Hepatocyte (in vitro differentiated cells): Measurements from ENCODE around the gene PTPRN2. TPM values are rescaled to one million over a fixed set of nuclear protein-coding genes. Genes with fewer than 3 reads are reported as not detected.

Source experiments
- DNase-seq: peaks from one replicate; pipeline ENCODE4 v3.0.0-alpha.2; 2016; ENCODE audit warnings: low spot score
- H2AFZ ChIP-seq: fragments of 200-600 bp; sonication (generic); 2 replicates; pipeline ENCODE4 v1.6.0; 2016; ENCODE audit warnings: antibody characterized with exemption, mild to moderate bottlenecking
- H3K27ac ChIP-seq: fragments of 200-600 bp; sonication (generic); 2 replicates; pipeline ENCODE4 v1.5.1; 2016; ENCODE audit warnings: mild to moderate bottlenecking
- H3K27me3 ChIP-seq: fragments of 200-600 bp; sonication (generic); 2 replicates; pipeline ENCODE4 v1.6.1; 2016
- H3K36me3 ChIP-seq: fragments of 200-600 bp; sonication (generic); replicated peaks from 2 replicates; pipeline ENCODE4 v1.5.1; 2016; ENCODE audit warnings: low read depth; ENCODE audit not compliant: insufficient read depth
- H3K4me1 ChIP-seq: fragments of 200-600 bp; sonication (generic); 2 replicates; pipeline ENCODE4 v1.5.1; 2016; ENCODE audit warnings: mild to moderate bottlenecking, moderate library complexity; ENCODE audit not compliant: insufficient read depth
- H3K4me2 ChIP-seq: fragments of 200-600 bp; sonication (generic); 2 replicates; pipeline ENCODE4 v1.6.0; 2016
- H3K4me3 ChIP-seq: fragments of 200-600 bp; sonication (generic); 2 replicates; pipeline ENCODE4 v1.5.1; 2016; ENCODE audit warnings: mild to moderate bottlenecking
- H3K79me2 ChIP-seq: fragments of 200-600 bp; sonication (generic); 2 replicates; pipeline ENCODE4 v1.6.0; 2017; ENCODE audit warnings: mild to moderate bottlenecking
- H3K9me2 ChIP-seq: fragments of 200-600 bp; sonication (generic); replicated peaks from 2 replicates; pipeline ENCODE4 v1.6.0; 2017; ENCODE audit warnings: mild to moderate bottlenecking; ENCODE audit not compliant: insufficient read depth
- H3K9me3 ChIP-seq: fragments of 200-600 bp; sonication (generic); 2 replicates; pipeline ENCODE4 v1.5.1; 2016; ENCODE audit warnings: low read depth, mild to moderate bottlenecking
- H4K20me1 ChIP-seq: fragments of 200-600 bp; sonication (generic); 2 replicates; pipeline ENCODE4 v1.6.0; 2016; ENCODE audit warnings: mild to moderate bottlenecking; ENCODE audit not compliant: insufficient read depth, poor library complexity, severe bottlenecking
- CTCF ChIP-seq: fragments of 200-600 bp; sonication (generic); IDR thresholded peaks from 2 replicates; pipeline ENCODE4 v1.5.1; 2016; ENCODE audit warnings: antibody characterized with exemption, mild to moderate bottlenecking; ENCODE audit not compliant: poor library complexity
- EZH2 ChIP-seq: fragments of 200-600 bp; sonication (generic); IDR thresholded peaks from 2 replicates; pipeline ENCODE4 v1.6.1; 2016; ENCODE audit warnings: antibody characterized with exemption, mild to moderate bottlenecking, borderline replicate concordance
- EZH2phosphoT487 ChIP-seq: fragments of 200-600 bp; sonication (generic); IDR thresholded peaks from one replicate; pipeline ENCODE4 v1.6.1; 2018; ENCODE audit warnings: antibody characterized with exemption, mild to moderate bottlenecking, low read depth, moderate library complexity; ENCODE audit not compliant: unreplicated experiment, severe bottlenecking
- WGBS: methylation state at CpG from one replicate; pipeline ENCODE4 v1.1.6; 2016; ENCODE audit warnings: low lambda C conversion rate; ENCODE audit errors: missing lambda C conversion rate; 5-methylcytosine and 5-hydroxymethylcytosine counted together
- polyA plus RNA-seq: library from polyadenylated mRNA; unstranded; fragments of >200 nt; fragmentation: Nextera tagmentation; extraction: Ambion mirVana; gene quantifications from 2 replicates; pipeline ENCODE4 v1.2.1, GENCODE V29; 2016
- total RNA-seq: library from RNA; depleted of rRNA; stranded (reverse); fragments of >200 nt; gene quantifications from 2 replicates; pipeline ENCODE4 v1.2.3, GENCODE V29; 2014

The PTPRN2 gene
- total and polyA plus RNA-seq, 2 experiments from 2014 or later, result 2.1 to 3.3 TPM

DNA sequence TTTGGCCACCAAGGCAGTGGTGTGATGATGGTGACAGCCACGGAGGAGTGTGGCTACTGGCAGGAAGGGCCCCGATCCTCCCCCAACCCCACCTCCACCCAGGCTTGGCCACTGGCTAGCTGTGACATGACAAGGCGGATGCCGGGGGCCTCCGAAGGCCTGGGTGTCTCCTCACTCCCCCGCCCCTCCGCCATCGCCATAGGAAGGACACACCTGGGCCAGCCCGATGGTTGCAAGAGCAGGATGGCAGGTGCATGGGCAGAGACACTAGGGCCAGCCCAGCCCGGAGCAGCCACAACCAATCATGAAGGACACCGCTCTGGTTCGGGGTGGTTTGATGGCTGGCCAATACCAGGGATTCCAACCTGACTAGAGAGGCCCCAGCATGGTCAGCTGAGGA, 81.0 kb downstream of the PTPRN2 start:
- TF ChIP-seq EZH2 (no peak), EZH2phosphoT487 (no peak)

GRCh38 chr7:158505683-158506082, 81.9 kb downstream of the PTPRN2 start:
- Histone ChIP-seq H3K27ac (no peak overlapping the region), H4K20me1 (no peaks in the 10 kb centered on the region), H3K36me3 (no peaks in the 10 kb centered on the region), H3K9me2 (no peaks in the 10 kb centered on the region), H3K9me3 (no peaks in the 10 kb centered on the region), H3K4me2 (no peak overlapping the region), H3K4me1 (no peaks in the 10 kb centered on the region), H3K79me2 (no peaks in the 10 kb centered on the region), H2AFZ (no peak overlapping the region), H3K27me3 (no peaks in the 10 kb centered on the region), H3K4me3 (no peak overlapping the region)
- WGBS, result 92% methylated on average over 13 of the region's 14 CpGs
- no peak for TF ChIP-seq EZH2
- no peak for TF ChIP-seq CTCF
- no peak for TF ChIP-seq EZH2phosphoT487
- no peak for DNase-seq

More for the DNA sequence above, 81.0 kb downstream of the PTPRN2 start:
- no peaks in the 10 kb centered on the region for H3K9me3 ChIP-seq
- H3K27me3 ChIP-seq, result no peaks in the 10 kb centered on the region
- H4K20me1 ChIP-seq, result no peaks in the 10 kb centered on the region
- no peaks in the 10 kb centered on the region for H3K79me2 ChIP-seq
- H3K4me1 ChIP-seq, result no peaks in the 10 kb centered on the region
- no peak for DNase-seq
- no peak overlapping the region for H2AFZ ChIP-seq
- 97% methylated on average over 12 of the region's 12 CpGs for WGBS
- no peaks in the 10 kb centered on the region for H3K9me2 ChIP-seq
- H3K4me2 ChIP-seq, result no peak overlapping the region
- H3K4me3 ChIP-seq, result no peak overlapping the region
- no peak overlapping the region for H3K27ac ChIP-seq
- H3K36me3 ChIP-seq, result no peaks in the 10 kb centered on the region

GRCh38 chr7:158502068-158502750, 85.4 kb downstream of the PTPRN2 start:
- 86% methylated on average over 11 of the region's 11 CpGs for WGBS
- TF ChIP-seq EZH2 (no peak), CTCF (no peak)
- Histone ChIP-seq H3K36me3 (no peaks in the 10 kb centered on the region), H3K27me3 (no peaks in the 10 kb centered on the region), H3K9me2 (no peaks in the 10 kb centered on the region), H3K27ac (no peak overlapping the region), H3K79me2 (no peaks in the 10 kb centered on the region), H3K4me3 (no peak overlapping the region), H4K20me1 (no peaks in the 10 kb centered on the region), H2AFZ (no peak overlapping the region), H3K9me3 (no peaks in the 10 kb centered on the region), H3K4me2 (no peak overlapping the region), H3K4me1 (peaks cover 14% of the 10 kb centered on the region)
- no peak for DNase-seq

DNA sequence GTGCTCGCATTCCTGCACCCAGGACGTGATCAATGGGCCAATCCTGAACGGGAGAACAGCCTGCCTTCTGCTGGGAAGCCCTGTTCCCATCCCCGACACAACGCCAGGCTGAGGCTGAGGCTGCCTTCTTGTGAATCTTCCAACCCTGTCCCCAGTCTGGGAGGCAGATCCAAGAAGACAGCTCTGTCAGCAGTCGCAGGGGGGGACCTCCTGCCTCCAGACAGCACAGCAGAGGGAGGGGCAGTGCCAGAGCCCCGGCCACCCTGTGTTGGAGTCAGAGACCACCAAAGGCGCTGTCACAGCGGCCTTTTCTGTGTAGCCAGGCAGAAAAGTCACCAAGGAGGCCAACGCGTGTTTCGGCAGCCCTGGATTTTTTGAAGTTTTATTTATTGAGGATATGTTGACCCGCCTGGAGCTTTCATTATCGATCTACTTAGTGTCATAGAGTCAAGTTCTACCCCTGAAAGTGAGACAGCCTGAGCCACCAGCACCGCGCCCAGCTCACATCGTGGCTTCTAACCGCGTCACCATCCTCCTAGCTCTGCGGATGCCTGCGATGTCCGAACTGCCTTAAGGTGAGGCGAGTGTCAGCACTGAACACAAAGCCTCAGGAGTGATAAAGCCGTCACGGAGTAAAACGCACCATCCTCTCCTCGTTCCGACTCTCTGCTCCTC, 86.1 kb downstream of the PTPRN2 start:
- H3K27ac ChIP-seq, result no peak overlapping the region
- H4K20me1 ChIP-seq, result no peaks in the 10 kb centered on the region
- no peak overlapping the region for H3K4me3 ChIP-seq
- H3K4me2 ChIP-seq, result no peak overlapping the region
- peaks cover 14% of the 10 kb centered on the region for H3K4me1 ChIP-seq
- DNase-seq, result no peak
- H2AFZ ChIP-seq, result no peak overlapping the region
- no peaks in the 10 kb centered on the region for H3K36me3 ChIP-seq
- no peaks in the 10 kb centered on the region for H3K79me2 ChIP-seq
- WGBS, result 87% methylated on average over 28 of the region's 28 CpGs
- H3K27me3 ChIP-seq, result no peaks in the 10 kb centered on the region
- H3K9me2 ChIP-seq, result no peaks in the 10 kb centered on the region
- TF ChIP-seq EZH2, result no peak
- TF ChIP-seq CTCF, result no peak
- TF ChIP-seq EZH2phosphoT487, result no peak
- no peaks in the 10 kb centered on the region for H3K9me3 ChIP-seq
